Measurements from ENCODE around the gene MRM1.

GRCh38 chr17:36608280-36608679 is 6.9 kb downstream of the MRM1 start:
- no peak for TF ChIP-seq CTCF (conservative IDR thresholded peaks at IDR 0.05 in 1 of 2, IDR thresholded peaks at IDR 0.05 in 1 of 2; ENCODE audit: extremely low read depth in 1 of 2, insufficient read depth in 1 of 2, low read depth in 1 of 2, low read length in 2 of 2)
- TF ChIP-seq EZH2 (IDR thresholded peaks at IDR 0.05; ENCODE audit: borderline replicate concordance, low read length) = no peak

Data from mammary epithelial cell (primary cell).